GM13977 (cell line): Measurements from ENCODE around the gene ABLIM2.
A peak's percentile ranks its signal among the peaks of the same experiment; 100 is the strongest.

Experiments used
- DNase-seq: peaks from one replicate; pipeline ENCODE4 v3.0.0; 2012; ENCODE audit warnings: low spot score
- in situ Hi-C: fragments of 300-500 bp; cut with MboI; formaldehyde crosslinking; loops from one replicate; pipeline ENCODE4 v1.12.0; 2022; ENCODE audit warnings: low sequenced_read_pairs, low pct_unique_long_range_greater_than_20kb, mixed read lengths, inconsistent platforms; ENCODE audit not compliant: unreplicated experiment
- TF ChIP-seq, protein P1 (sequence below): IDR thresholded peaks from 2 replicates; pipeline ENCODE4 v1.5.1; 2012; ENCODE audit warnings: mild to moderate bottlenecking, control low read depth; ENCODE audit not compliant: insufficient read depth; ENCODE audit errors: extremely low read depth, missing control alignments

Gene ABLIM2

GRCh38 chr4:8203052-8203401 is 44.4 kb upstream of the ABLIM2 start:
- TF ChIP-seq, protein P1, sequence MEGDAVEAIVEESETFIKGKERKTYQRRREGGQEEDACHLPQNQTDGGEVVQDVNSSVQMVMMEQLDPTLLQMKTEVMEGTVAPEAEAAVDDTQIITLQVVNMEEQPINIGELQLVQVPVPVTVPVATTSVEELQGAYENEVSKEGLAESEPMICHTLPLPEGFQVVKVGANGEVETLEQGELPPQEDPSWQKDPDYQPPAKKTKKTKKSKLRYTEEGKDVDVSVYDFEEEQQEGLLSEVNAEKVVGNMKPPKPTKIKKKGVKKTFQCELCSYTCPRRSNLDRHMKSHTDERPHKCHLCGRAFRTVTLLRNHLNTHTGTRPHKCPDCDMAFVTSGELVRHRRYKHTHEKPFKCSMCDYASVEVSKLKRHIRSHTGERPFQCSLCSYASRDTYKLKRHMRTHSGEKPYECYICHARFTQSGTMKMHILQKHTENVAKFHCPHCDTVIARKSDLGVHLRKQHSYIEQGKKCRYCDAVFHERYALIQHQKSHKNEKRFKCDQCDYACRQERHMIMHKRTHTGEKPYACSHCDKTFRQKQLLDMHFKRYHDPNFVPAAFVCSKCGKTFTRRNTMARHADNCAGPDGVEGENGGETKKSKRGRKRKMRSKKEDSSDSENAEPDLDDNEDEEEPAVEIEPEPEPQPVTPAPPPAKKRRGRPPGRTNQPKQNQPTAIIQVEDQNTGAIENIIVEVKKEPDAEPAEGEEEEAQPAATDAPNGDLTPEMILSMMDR: no peak
- in situ Hi-C loops: no loop called here
- DNase-seq: no peak

GRCh38 chr4:8202108-8203051 is 43.8 kb upstream of the ABLIM2 start:
- TF ChIP-seq, protein P1: no peak
- in situ Hi-C loops: no loop called here
- no peak for DNase-seq

GRCh38 chr4:8201321-8201781 is 42.7 kb upstream of the ABLIM2 start:
- peak; percentile 85 for DNase-seq
- in situ Hi-C loops: no loop called here
- TF ChIP-seq, protein P1: no peak

DNA sequence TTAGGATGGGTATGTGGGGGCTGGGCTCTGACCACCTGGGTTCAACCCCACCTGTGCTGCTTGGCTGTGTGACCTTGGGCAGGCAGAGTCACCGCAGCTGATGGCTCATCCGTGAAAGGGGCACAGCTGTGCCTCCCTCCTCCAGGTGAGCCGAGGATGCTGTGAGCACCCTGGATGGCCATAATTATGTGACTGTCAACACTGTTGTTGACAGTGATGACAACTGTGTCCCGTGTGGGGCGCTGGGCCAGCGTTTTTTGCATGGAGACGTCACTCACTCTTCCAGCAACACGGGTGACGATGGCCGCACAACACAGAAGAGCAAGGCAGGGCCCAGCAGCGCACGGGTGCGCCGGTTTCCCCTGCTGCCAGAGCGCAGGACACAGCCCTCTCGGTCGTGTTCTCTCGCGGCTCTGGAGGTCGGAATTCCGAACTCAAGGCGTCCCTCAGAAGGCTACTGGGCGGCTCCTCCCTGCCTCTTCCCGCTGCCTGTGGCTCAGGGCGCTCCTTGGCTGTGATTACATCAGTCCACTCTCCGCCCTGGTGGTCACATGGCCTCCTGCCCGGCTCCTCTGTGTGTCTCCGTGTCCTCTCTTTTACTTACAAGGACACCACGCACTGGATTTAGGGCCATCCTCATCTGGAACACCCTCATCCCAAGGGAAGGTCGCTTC is 41.8 kb upstream of the ABLIM2 start:
- DNase-seq: peak; percentile 59
- TF ChIP-seq, protein P1: no peak
- in situ Hi-C loops: no loop called here

DNA sequence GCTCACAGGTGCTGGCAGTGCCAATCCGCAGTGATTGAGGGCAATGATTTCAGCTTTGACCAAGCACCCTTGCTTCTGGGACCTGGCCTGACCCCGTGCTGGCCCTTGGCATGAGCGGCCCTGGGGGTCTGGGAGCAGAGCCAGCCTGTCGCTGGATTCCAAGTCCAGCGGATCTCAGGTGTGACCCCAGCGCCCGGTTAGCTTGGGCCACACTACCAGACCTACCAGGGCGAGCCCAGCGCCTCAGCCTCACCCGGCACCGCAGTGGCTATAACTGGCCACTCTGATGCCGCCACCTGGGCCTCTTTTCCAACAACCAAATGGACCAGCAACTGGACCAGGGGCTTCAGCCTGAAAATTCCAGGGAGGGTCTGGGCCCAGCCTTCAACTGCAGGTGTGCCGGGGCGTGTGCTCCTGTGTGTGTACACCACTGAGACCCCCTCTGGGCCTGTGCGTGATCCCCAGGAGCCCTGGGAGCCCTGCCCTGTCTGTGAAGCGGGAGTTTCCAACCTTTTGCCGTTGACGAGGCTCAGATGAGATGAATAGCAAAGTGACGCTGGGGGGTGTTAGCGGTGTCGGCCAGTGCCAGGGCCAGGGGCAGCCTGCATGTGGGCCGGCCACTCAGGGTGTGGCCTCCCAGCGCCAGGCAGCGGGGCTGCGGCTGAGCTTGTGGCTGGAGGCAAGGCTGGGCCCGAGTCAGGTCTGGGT is 41.1 kb upstream of the ABLIM2 start:
- DNase-seq: peak; percentile 58
- in situ Hi-C loops: no loop called here
- TF ChIP-seq, protein P1: no peak

DNA sequence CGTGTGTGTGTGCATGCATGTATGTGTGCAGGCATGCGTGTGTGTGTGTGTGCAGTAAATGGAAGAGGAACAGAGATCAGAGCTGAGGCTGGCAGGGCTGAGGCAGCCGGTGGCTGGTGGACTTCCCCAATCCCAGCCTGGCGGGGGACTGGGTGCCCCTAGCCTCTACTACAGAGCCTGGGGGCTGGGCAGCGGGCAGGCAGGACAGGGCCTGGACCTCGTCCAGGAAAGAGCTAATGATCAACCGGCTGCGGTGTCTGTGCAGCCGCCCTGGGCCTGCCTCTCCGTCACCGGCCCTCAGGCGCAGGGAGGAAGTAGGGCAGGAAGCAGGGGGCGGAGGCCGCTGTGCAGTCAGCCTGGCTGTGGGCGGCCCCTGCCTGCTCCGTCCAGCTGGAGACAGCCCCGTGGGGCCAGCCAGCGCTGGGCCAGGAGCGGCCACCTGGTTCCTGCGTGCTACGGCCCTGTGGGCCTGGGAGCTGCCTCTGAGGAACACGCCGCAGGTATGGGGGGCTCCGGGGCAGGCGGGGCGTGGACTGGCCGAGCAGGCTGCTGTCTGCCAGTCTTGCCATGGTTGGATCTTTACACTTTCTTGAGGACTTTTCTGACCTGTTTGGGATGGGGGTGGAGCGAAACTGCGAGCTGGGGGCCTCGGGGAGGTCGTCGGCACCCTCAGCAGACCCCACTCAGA is 40.4 kb upstream of the ABLIM2 start, which contains the start of gene SH3TC1:
TSS of gene SH3TC1 (plus strand) at position 385 of the 688 bp plus-strand sequence. CDS start 5,905 bp downstream, outside the sequence.
- TF ChIP-seq, protein P1: no peak
- DNase-seq: peak; percentile 93
- in situ Hi-C loops: no loop called here
